BLaER1 treated with 17β-estradiol and CSF1 and Interleukin-3, amounts not matched to agents 10 nM and 100 nM (cell line): ENCODE results near the gene PDE1C.
A peak's percentile ranks its signal among the peaks of the same experiment; 100 is the strongest.

Experiments used
- H3K27ac ChIP-seq, 11 experiments: shearing (Covaris generic); formaldehyde crosslinking; 2 replicates each; pipeline ENCODE4 v1.8.1; 2022
- H3K27me3 ChIP-seq, 11 experiments: shearing (Covaris generic); formaldehyde crosslinking; 2 replicates each; pipeline ENCODE4 v1.8.1; 2022
- H3K36me3 ChIP-seq, 11 experiments: shearing (Covaris generic); formaldehyde crosslinking; 2 replicates each; pipeline ENCODE4 v1.8.1; 2022
- H3K4me1 ChIP-seq, 10 experiments: shearing (Covaris generic); formaldehyde crosslinking; 2 replicates each; pipeline ENCODE4 v1.8.1; 2022
- H3K4me2 ChIP-seq, 11 experiments: shearing (Covaris generic); formaldehyde crosslinking; 2 replicates each; pipeline ENCODE4 v1.8.1; 2022
- H3K4me3 ChIP-seq, 10 experiments: shearing (Covaris generic); formaldehyde crosslinking; 2 replicates each; pipeline ENCODE4 v1.8.1; 2022
- H3K9ac ChIP-seq, 11 experiments: shearing (Covaris generic); formaldehyde crosslinking; 2 replicates each; pipeline ENCODE4 v1.8.1; 2022
- H3K9me3 ChIP-seq, 11 experiments: shearing (Covaris generic); formaldehyde crosslinking; replicated peaks in 1 of 11; 2 replicates each; pipeline ENCODE4 v1.8.1; 2022
- H4K20me1 ChIP-seq, 11 experiments: shearing (Covaris generic); formaldehyde crosslinking; 2 replicates each; pipeline ENCODE4 v1.8.1; 2022
- Cebpa-rat ChIP-seq, 11 experiments: shearing (Covaris generic); IDR thresholded peaks; 2 replicates each; pipeline ENCODE4 v1.8.1; 2022

Gene PDE1C

DNA sequence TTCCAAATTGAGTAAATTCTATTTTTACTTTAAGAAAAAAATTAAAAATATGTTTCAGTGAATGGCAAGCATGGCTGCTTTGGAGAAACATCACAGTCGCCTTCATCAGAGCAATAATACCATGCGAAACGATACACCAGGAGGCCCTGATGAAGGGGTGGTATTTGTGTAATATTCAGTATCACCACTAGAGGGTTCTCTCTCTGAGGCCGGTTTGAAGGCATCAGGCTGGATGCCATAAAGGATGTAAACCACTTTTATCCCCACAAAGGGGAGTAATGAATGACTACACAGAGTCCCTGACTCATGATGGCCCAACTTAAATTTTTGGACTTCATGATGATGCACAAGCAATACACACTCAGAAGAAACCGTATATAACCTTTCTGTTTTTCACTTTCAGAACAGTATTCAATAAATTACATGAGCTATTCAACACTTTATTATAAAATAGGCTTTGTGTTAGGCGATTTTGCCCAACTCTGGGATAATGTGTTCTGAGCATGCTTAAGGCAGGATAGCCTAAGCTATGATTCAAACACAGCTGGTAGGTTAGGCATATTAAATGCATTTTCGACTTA, 287.7 kb downstream of the PDE1C start:
- Histone ChIP-seq H3K4me2 (0 out of 22 replicates have a peak overlapping the region, but pooled peaks of 1 of the 11 experiments have one; percentile 27), H3K36me3 (no peaks in the 10 kb centered on the region), H3K9ac (no peak overlapping the region), H3K4me3 (no peak overlapping the region), H3K4me1 (peaks cover 0 to 54% (median 8%) of the 10 kb centered on the region in 10 experiments; a peak in 11 of 20 replicates), H3K27ac (no peak overlapping the region), H4K20me1 (no peaks in the 10 kb centered on the region), H3K27me3 (no peaks in the 10 kb centered on the region), H3K9me3 (no peaks in the 10 kb centered on the region)
- no peak for TF ChIP-seq Cebpa-rat (IDR thresholded peaks at IDR 0.05)

- TF ChIP-seq Cebpa-rat (IDR thresholded peaks at IDR 0.05), result no peak
- H3K36me3 ChIP-seq, result no peaks in the 10 kb centered on the region
- no peaks in the 10 kb centered on the region for H4K20me1 ChIP-seq
- H3K27ac ChIP-seq, result no peak overlapping the region
- peaks cover 0 to 43% (median 10%) of the 10 kb centered on the region in 10 experiments; a peak in 11 of 20 replicates for H3K4me1 ChIP-seq
- no peak overlapping the region for H3K4me3 ChIP-seq
- no peak overlapping the region for H3K9ac ChIP-seq
- H3K9me3 ChIP-seq, result no peaks in the 10 kb centered on the region
- peak overlapping the region in 7 of 11 experiments; percentile 1 to 43 (median 13); a peak in 6 of 22 replicates for H3K4me2 ChIP-seq
- H3K27me3 ChIP-seq, result no peaks in the 10 kb centered on the region
Observed at GRCh38 chr7:31778296-31778695, 291.9 kb downstream of the PDE1C start.

GRCh38 chr7:31776616-31777015, 293.6 kb downstream of the PDE1C start:
- Histone ChIP-seq H3K27ac (no peak overlapping the region), H3K27me3 (no peaks in the 10 kb centered on the region)

GRCh38 chr7:31775556-31775955, 294.7 kb downstream of the PDE1C start:
- Histone ChIP-seq H3K4me2 (peak overlapping the region in 3 of 11 experiments; percentile 38 to 43 (median 38); a peak in 4 of 22 replicates), H3K9ac (no peak overlapping the region), H3K4me3 (no peak overlapping the region), H3K36me3 (no peaks in the 10 kb centered on the region), H3K27me3 (no peaks in the 10 kb centered on the region), H3K9me3 (no peaks in the 10 kb centered on the region), H4K20me1 (no peaks in the 10 kb centered on the region), H3K4me1 (peaks cover 0 to 31% (median 10%) of the 10 kb centered on the region in 10 experiments; a peak in 11 of 20 replicates), H3K27ac (no peak overlapping the region)
- no peak for TF ChIP-seq Cebpa-rat (IDR thresholded peaks at IDR 0.05)

More at GRCh38 chr7:31776616-31777015, 293.6 kb downstream of the PDE1C start:
- Histone ChIP-seq H3K4me3 (no peak overlapping the region), H3K36me3 (no peaks in the 10 kb centered on the region), H3K4me2 (peak overlapping the region in 2 of 11 experiments; percentile 38 to 43; a peak in 1 of 22 replicates), H3K9me3 (no peaks in the 10 kb centered on the region), H3K9ac (no peak overlapping the region), H3K4me1 (peaks cover 0 to 31% (median 10%) of the 10 kb centered on the region in 10 experiments; a peak in 11 of 20 replicates), H4K20me1 (no peaks in the 10 kb centered on the region)
- no peak for TF ChIP-seq Cebpa-rat (IDR thresholded peaks at IDR 0.05)

DNA sequence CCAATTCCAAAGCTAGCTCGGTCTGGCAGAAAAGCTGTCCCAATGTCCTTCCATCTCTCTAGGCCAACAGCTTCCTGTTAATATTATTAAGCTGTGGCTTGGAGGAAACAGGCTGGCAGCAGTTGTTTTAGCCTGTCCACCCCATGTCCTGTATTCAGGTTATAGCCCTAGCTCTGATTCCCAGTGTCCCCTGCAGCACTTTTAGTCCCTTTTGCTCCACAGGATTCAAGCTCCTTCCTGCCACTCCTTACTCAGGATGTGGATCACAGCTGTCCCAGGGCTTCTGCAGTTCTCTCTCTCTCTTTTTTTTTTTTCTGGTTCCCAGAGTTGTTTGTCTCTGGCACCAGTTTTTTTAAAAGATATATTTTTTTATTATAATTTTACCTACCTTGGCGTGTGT, 298.0 kb downstream of the PDE1C start:
- H4K20me1 ChIP-seq, result no peaks in the 10 kb centered on the region
- peaks cover 0 to 12% (median 6%) of the 10 kb centered on the region in 10 experiments; a peak in 10 of 20 replicates for H3K4me1 ChIP-seq
- H3K9ac ChIP-seq, result no peak overlapping the region
- no peak overlapping the region for H3K27ac ChIP-seq
- no peak overlapping the region for H3K4me3 ChIP-seq
- no peak for TF ChIP-seq Cebpa-rat (IDR thresholded peaks at IDR 0.05)
- no peaks in the 10 kb centered on the region for H3K27me3 ChIP-seq
- no peak overlapping the region for H3K4me2 ChIP-seq
- no peaks in the 10 kb centered on the region for H3K9me3 ChIP-seq
- H3K36me3 ChIP-seq, result no peaks in the 10 kb centered on the region

- Histone ChIP-seq H3K4me2 (no peak overlapping the region), H3K9me3 (no peaks in the 10 kb centered on the region), H4K20me1 (no peaks in the 10 kb centered on the region), H3K4me1 (peaks cover 0 to 7% (median 3%) of the 10 kb centered on the region in 10 experiments; a peak in 4 of 20 replicates), H3K4me3 (no peak overlapping the region), H3K27me3 (no peaks in the 10 kb centered on the region), H3K9ac (no peak overlapping the region), H3K36me3 (no peaks in the 10 kb centered on the region), H3K27ac (no peak overlapping the region)
- TF ChIP-seq Cebpa-rat (IDR thresholded peaks at IDR 0.05), result no peak
Observed at GRCh38 chr7:31767686-31768358, 302.4 kb downstream of the PDE1C start.

DNA sequence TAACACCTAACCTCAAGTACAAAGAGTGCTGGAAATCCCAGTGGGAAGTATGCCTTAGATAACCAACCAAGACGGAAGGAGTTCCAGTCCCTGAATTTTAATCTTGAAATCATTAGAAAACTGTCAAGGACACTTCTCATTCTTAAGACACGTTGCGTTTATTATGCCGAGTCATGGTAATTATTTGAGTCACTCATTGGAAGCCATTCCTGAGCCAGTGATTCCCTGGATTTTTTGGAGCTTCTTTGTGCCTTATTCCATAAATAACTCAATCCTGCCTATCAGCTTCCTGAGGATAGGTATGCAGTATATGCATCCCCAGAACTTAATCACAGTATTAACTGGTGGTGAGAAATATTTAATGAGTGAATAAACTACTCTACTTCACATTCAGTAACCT, 305.7 kb downstream of the PDE1C start:
- no peaks in the 10 kb centered on the region for H3K9me3 ChIP-seq
- H3K4me3 ChIP-seq, result no peak overlapping the region
- H3K4me2 ChIP-seq, result no peak overlapping the region
- H3K27me3 ChIP-seq, result no peaks in the 10 kb centered on the region
- no peak for TF ChIP-seq Cebpa-rat (IDR thresholded peaks at IDR 0.05)
- no peaks in the 10 kb centered on the region for H3K36me3 ChIP-seq
- no peak overlapping the region for H3K9ac ChIP-seq
- H3K27ac ChIP-seq, result no peak overlapping the region
- H4K20me1 ChIP-seq, result no peaks in the 10 kb centered on the region
- peaks cover 0 to 7% (median 3%) of the 10 kb centered on the region in 10 experiments; a peak in 4 of 20 replicates for H3K4me1 ChIP-seq

DNA sequence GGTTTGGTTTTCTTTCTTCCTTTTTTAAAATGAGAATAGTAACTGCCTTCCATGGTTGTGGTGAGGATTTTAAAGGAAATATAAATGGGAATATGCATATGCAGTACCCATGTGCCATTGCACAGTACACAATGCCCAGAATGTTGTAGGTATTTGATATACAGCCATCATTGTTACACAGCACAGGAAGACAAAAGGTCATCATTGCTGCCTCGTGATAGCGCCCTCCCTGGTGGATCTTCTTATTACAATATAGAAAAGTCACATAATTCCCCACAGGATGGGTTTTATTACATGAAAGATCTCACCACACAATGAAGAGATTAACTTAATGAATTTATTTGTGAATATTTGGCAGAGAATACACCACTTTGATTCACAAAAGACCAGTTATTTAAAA, 306.7 kb downstream of the PDE1C start:
- no peaks in the 10 kb centered on the region for H4K20me1 ChIP-seq
- H3K27me3 ChIP-seq, result no peaks in the 10 kb centered on the region
- no peak overlapping the region for H3K4me2 ChIP-seq

DNA sequence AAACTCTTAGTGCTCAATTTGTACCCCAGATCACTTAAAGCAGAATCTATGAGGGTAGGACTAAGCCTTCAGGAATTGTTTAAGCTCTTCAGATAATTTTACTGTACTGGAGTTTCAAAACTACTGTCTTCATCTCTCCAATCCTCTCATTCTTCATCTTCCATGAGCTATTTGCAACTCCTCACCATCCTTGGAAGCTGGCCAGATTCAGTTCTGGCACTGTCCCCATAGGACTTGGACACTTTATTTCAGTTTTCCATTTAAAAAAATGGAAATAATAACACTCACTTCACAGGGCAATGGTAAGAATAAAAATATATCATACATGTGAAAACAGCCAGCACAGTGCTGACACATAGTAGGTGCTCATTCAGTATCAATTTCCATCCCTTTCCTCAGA, 308.6 kb downstream of the PDE1C start:
- TF ChIP-seq Cebpa-rat (IDR thresholded peaks at IDR 0.05), result no peak
- no peaks in the 10 kb centered on the region for H3K27me3 ChIP-seq
- H3K27ac ChIP-seq, result no peak overlapping the region
- no peaks in the 10 kb centered on the region for H3K36me3 ChIP-seq
- H3K4me2 ChIP-seq, result no peak overlapping the region
- no peaks in the 10 kb centered on the region for H4K20me1 ChIP-seq
- H3K9me3 ChIP-seq, result no peaks in the 10 kb centered on the region
- no peak overlapping the region for H3K9ac ChIP-seq
- H3K4me1 ChIP-seq, result no peaks in the 10 kb centered on the region
- H3K4me3 ChIP-seq, result no peak overlapping the region

More for the DNA sequence above, 306.7 kb downstream of the PDE1C start:
- TF ChIP-seq Cebpa-rat (IDR thresholded peaks at IDR 0.05), result no peak
- Histone ChIP-seq H3K4me1 (peaks cover 0 to 3% (median 0%) of the 10 kb centered on the region in 10 experiments; a peak in 2 of 20 replicates), H3K4me3 (no peak overlapping the region), H3K27ac (no peak overlapping the region), H3K9ac (no peak overlapping the region), H3K9me3 (no peaks in the 10 kb centered on the region), H3K36me3 (no peaks in the 10 kb centered on the region)
